Panc1 (cell line): ENCODE results near the gene BCR.

ENCODE experiments used
- POLR2AphosphoS5 ChIP-seq: IDR thresholded peaks from 2 replicates; pipeline ENCODE4 v1.6.1; 2012; ENCODE audit warnings: mild to moderate bottlenecking, low read depth, low read length, moderate library complexity
- TF ChIP-seq, protein P1 (sequence below): fragments of 450-650 bp; IDR thresholded peaks from 2 replicates; pipeline ENCODE4 v1.5.1; 2017; ENCODE audit warnings: mild to moderate bottlenecking

- no peak for TF ChIP-seq POLR2AphosphoS5
- TF ChIP-seq, protein P1, sequence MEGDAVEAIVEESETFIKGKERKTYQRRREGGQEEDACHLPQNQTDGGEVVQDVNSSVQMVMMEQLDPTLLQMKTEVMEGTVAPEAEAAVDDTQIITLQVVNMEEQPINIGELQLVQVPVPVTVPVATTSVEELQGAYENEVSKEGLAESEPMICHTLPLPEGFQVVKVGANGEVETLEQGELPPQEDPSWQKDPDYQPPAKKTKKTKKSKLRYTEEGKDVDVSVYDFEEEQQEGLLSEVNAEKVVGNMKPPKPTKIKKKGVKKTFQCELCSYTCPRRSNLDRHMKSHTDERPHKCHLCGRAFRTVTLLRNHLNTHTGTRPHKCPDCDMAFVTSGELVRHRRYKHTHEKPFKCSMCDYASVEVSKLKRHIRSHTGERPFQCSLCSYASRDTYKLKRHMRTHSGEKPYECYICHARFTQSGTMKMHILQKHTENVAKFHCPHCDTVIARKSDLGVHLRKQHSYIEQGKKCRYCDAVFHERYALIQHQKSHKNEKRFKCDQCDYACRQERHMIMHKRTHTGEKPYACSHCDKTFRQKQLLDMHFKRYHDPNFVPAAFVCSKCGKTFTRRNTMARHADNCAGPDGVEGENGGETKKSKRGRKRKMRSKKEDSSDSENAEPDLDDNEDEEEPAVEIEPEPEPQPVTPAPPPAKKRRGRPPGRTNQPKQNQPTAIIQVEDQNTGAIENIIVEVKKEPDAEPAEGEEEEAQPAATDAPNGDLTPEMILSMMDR = no peak
Measured at GRCh38 chr22:23255506-23256170, 75.3 kb downstream of the BCR start.
